GM18873 (cell line): ENCODE data around the gene FRMD1.

Source experiments
- ATAC-seq: cut with Tn5 transposase; IDR thresholded peaks from one replicate; pipeline ENCODE4 v1.9.1; 2021; ENCODE audit warnings: mild to moderate bottlenecking, moderate library complexity, moderate number of reproducible peaks; ENCODE audit not compliant: unreplicated experiment, low FRiP score

The FRMD1 gene

DNA sequence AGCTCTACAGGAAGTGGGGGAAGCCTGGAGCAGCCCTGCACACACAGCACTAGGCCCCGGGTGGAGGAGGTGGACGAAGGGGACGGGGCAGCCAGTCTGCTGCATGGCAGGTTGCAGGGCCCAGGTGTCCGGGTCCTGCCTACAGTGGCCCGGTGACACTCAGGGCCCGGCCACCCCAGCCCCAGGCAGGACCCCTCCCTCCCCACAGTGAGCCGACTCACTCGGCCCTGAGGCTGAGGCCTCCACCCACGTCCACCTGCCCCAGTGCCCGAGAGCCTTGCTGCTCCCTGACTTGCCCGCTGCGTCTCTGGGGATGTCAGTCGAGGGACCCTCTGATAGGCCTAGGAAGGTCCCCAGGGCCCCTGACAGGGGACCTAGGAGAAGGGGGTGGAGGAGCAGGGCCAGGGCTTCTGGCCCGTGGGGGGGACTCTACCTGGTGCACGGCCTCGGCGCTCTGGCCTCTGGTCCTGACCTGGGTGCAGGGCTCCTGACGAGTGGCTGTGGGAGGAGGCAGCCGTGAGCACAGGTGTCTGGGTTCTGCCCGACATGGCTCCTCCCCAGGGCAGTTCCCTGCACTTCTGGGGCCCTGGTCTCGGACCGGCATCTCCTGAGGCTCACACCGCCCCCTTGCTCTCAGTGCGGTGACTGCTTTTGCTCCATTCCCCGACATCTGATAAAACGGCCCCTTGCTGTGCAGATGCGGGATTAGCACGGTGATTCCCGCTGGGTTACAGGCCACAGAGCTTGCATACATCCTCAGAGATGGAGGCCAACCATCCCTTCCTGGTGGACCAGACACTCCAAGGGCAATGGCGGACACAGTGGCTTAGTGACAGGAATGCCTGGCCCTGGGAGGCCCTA lies 20.1 kb downstream of the FRMD1 start:
- ATAC-seq: no peak

DNA sequence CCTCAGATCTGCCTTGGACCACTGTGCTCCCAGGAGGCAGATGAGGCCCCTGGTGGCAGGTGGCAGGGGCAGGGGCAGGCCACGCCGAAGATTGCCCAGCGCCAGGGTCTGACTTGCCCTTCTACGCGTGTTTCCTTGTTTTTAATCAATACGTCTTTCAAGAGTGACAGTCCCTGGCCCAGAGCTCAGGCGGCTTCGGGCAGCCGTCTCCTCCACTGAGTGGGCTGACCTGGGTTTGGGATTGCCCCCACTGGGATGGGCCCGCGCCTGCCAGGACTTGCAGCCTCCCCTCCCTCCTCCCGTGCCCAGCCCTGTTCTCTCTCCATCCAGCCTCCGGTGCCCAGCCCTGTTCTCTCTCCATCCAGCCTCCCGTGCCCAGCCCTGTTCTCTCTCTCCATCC lies 21.2 kb downstream of the FRMD1 start:
- ATAC-seq: no peak

DNA sequence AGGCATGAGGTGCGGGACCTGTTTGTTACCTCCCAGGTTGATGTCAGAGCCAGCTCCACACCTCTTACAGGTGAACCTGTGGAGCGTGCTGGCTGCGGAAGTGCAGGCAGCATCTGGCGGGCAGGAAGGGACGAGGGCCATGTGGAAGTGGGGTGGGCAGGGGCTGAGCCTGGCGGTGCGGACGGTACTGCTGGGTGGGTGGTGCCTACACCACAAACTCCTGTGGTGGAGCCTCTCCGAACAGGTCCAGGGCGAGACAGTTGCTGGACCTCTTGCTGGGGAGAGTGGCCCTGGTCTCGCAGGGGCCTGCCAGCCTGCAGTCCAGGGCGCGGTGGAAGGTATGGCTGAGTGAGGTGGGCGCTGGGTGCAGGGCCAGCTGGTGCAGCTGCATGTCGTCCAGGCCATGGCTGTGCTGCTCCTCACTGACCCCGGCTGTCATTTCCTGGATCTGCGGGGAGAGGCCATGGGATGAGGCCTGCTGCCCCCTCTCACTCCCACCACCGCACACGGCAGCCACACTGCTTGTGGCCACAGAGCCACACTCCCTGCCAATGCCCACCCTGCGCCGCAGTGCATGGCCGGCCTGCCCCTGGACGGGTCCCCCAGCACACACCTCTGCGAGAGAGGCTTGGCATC lies 22.0 kb downstream of the FRMD1 start:
- no peak for ATAC-seq

DNA sequence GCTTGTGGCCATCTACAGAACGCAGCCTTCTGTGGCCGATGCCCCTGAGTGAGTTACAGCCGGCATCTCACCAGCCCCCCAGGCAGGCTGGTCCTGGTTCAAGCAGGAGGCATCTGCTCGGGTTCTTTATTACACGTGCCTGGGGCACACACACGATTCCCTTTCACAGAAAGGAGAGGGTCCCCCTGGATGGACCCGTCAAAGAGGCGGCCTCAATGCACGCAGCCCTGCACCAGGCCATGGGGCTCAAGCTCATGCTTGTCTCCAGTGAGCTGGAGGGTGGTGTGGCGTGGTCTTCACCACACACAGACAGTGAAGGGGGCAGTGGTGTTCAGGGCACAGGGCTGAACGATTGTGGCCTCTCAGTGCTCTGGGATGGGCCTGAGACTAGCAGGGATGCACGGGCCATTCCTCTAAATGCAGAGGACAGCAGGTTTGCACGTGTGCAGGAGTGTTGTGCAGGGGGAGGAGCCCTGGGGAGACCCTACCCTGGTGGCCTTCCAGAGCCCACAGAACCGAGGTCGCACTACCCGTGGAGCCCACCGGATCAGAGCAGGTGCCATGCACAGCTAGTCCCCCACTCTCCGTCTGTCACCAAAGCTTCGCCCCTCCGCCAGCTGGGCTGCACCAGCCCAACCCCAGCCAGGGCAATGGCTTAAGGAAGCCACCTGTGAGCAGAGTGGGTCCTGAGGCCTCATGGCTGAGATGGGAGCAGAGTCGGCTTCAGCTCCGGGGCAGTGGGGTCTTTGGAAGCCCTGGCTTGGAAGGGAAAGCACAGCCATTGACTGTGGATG lies 23.1 kb downstream of the FRMD1 start:
- no peak for ATAC-seq

DNA sequence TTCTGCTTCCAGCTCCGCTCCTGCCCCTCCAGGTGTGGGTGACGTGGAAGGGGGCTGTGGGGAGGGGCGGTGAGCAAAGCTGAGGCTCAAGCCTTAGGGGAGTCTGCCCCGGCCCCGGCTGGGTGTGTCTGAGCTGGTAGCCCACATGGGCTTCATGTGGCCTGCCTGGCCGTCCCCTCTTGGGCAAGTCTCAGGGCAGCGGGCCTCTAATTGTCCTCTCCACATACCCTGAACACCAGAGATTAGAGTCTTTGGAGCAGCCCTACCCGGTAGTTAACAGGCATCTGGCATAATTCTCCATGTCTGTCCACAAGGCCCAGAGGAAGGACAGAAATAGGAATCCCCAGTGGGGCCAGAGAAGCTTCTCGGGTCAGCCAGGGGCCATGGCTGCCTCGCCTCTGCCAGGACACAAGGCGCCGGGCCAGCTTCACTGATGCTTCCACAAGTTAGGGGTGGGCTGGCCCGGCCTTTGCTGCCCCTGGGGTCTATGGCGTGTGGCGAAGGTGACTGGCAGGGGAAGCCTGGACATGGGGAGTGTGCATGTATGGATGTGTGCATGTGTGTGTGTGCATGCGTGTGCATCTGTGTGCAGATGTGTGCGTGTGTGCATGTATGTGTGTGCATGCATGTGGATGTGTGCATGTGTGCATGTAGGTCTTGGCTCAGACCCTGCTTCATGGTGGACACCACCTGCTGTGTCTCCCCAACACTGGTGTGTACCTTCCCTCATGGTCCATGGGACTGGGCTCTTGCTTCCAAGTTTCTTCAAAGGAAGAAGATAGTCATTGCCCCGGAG lies 24.0 kb downstream of the FRMD1 start:
- ATAC-seq: no peak

DNA sequence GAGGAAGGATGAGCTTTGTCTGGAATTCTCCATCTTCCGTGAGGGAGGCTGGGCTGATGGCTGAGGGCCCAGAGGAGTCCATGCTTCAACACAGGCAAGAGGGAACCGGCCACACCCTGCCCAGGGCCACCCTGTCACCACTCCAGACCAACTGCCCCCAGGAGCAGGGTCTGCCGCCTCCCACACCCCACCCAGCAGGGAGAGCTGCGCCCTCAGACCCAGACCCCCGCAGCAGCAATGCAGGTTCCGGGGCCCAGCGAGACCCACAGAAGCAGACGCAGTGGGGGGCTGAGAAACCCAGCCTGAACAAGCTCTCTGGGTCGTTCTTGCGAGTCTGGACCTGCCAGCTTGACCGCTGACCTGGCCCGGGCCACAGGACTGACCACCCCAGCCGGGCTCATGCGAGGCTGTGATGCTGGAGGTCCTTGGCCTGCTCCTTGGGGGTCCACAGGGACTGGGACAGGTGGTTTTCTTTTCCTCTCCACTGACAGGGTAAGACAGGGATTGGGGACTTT lies 25.0 kb downstream of the FRMD1 start:
- ATAC-seq: no peak

DNA sequence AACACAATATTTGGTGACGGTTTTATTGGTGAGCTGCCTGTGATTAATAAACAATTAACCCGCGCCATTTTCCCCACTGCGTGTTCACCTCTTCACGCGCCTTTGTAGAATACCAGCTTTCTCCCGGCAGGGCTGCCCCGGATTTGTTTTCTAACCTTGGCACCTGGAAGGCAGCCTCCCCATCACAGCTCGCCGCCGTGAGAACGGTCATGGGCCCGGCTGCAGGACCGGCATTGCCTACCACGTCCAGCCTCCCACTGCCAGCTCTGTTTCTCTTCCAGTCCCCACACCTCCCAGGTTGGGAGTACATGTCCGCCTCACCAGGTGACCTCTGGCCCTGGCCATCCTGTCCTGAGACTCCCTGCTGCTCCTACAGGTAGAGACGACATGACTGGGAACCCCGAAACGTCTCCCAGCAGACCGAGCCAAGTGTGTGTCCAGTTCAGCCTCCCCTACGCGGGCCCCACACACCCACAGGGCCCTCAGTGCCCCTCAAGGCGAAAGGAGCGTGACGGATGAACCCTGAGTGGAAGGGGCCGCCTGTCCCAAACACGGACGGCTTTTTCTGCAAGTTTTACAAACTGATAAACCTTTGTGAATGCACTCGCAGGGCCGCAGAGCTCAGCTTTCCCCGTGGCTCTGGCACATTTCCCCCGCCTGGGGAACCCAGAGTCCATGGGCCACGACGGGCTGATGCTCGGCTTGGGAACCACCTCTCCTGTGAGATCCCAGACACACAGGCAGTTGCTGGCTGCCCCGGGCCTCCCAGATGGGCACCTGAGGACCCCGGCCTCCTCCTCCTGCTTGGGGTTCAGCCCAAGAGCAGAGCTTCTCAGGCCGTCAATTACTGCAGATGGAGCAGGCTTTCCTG lies 25.7 kb downstream of the FRMD1 start:
- ATAC-seq: no peak

DNA sequence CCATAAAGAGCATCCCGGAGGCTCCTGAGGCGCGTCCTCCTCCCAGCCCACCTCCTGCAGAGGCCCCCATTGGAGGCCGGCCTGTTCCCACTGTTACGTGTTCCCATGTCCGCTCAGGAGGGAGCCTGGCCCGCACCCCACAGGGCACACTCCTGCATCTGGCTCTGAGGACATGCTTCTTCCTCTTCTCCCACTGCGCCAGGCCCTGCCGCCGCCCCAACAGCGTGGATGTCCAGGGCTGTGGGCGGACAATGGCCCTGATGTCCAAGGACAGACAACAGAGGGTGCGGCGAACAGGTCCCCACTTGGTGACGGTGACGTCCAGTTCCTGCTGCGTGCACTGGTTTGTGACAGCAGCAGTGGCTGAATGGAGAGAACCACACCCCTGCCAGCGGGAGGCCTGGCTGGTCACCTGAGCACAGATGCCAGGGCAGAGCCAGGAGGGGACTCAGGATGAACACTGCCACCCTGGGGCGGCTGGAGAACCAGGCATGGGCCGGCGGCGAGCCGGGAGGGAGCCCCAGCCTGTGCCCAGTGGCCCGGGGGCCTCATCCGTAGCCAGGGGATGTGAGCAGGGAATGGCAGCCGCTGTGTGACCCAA lies 26.6 kb downstream of the FRMD1 start:
- ATAC-seq: no peak

DNA sequence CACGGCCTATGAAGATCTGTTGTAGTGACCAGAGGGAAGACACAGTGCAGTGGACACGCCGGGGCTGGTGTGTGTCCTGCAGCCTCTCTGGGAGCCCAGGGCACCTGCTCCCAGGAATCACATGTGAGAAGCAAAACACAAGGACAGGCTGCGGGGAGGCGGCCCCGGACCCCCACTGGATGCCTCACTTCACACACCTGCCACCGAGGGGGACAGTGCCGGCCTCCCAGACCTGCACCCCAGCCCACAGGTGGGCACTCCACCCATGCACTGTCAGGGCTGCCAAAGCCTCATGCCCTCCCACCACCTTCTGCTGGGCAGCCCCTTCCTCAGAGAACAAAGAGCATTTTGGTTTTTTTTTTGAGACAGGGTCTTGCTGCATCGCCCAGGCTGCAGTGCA lies 27.4 kb downstream of the FRMD1 start:
- ATAC-seq: no peak

DNA sequence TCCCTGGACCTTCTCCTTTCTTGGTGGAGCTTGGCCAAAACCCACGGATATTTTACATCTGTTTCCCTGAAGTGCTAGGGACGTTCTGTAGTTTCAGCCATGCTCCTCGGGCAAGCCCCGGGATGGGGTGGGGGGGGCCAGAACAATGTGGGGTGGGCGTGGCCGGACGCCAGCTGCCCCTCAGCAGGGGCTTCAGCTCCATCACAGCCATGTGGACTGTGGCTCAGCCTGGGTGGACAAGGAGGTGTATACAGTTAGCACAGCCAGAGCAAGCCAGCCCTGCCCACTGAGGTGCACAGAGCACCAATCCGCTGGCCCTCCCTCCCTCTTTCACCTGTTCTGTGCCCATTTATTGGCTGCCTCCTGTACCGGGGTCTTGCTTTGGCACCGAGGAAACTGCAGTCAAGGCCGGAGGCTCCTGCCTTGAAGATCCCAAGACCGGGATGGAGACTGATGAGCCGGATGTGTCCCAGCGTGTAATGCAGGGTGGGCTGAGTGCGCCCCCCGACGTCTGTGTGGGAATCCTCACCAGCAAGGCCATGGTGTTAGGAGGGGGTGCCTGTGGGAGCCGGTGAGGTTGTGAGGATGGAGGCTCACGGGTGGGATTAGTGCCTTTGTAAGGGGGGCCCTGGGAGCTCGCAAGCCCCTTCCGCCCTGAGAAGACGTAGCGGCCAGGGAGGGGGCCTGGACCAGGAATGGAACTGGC lies 28.0 kb downstream of the FRMD1 start:
- no peak for ATAC-seq

DNA sequence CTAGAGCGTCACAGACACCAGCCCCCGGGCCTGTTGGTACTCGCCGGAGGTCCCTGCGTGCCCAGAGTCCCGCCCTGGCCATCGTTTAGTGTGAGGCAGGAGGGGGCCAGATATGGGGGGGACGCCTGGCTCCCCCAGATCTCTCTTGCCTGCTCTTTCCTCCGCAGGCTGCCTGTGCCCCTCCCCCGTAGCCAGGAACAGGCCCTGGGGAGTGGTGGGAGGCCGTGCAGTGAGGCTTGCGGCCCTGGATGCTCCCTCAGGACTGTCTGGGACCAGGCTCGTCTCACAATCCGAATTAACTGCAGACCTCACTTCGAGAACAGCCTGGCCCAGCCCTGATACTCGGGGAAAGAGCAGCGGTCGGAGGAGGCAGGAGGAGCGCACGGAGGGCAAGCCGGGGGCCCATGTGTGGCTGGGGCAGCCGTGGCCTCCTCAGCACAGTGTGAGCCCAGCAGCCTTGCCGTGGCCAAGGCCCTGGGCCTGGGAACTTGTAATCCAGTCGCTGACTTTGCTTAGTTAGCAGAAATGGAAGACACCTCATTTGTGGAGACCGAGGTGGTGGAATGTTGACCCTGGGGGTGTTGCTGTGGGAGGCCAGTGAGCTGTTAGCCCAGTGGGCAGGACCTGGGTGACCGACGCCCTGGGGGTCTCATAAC lies 28.7 kb downstream of the FRMD1 start:
- no peak for ATAC-seq

DNA sequence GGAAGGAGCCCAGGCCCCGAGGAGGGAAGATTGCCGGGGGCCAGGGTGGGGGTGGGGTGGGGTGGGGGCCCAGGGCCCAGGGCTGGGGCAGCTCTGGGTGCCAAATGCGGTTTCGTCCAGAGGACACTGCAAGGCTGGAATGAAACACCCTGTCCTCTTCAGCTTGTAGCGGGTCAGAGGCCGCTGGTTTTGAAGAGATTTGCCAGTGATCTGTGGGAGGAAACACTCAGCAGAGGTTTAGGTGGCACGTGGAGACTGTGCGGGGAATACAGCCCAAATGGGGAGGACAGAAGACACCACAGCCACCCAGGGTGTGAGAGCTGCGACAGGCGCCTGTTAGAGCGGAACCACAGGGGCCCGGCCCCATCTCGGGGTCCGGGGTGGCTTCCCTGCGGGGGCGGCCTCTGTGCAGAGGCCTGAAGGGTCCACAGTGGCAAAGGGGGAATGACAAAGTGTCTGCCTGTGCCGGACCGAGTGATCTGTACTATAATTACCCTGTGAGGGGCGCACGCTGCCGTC lies 29.2 kb downstream of the FRMD1 start:
- no peak for ATAC-seq

DNA sequence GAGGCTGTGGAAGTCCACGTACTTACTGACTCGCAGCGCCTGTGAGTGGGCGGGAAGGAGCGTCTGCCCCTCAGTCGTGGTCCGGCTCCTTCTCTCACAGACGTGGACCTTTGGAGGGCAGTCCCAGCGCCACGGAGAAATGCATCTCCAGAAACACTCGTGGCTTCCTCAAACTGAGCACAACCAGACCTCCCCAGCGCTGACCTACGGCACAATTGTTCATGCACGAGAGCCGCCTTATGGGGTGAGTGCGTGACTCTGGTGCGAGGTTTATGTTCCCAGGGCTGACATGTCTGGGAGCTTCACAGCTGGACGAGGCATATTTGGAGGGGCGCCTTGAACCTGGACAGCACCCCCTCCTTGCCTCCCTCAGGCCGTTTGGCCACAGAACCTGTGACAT lies 29.7 kb downstream of the FRMD1 start:
- ATAC-seq: no peak

DNA sequence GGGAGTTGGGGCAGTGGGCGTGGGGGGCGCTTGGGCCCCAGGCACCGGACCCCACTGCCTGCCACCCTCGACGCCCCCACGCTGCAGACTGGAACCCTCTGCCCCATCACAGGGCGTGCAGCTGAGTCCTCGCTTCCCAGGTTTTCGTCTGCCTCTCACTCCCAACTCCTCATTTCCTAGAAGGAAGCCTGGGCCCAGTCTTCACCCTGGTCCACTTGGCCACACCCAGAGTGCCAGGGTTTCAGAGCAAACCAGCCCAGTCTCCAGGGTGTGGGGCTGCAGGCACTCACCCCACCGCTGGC lies 30.3 kb downstream of the FRMD1 start:
- no peak for ATAC-seq

DNA sequence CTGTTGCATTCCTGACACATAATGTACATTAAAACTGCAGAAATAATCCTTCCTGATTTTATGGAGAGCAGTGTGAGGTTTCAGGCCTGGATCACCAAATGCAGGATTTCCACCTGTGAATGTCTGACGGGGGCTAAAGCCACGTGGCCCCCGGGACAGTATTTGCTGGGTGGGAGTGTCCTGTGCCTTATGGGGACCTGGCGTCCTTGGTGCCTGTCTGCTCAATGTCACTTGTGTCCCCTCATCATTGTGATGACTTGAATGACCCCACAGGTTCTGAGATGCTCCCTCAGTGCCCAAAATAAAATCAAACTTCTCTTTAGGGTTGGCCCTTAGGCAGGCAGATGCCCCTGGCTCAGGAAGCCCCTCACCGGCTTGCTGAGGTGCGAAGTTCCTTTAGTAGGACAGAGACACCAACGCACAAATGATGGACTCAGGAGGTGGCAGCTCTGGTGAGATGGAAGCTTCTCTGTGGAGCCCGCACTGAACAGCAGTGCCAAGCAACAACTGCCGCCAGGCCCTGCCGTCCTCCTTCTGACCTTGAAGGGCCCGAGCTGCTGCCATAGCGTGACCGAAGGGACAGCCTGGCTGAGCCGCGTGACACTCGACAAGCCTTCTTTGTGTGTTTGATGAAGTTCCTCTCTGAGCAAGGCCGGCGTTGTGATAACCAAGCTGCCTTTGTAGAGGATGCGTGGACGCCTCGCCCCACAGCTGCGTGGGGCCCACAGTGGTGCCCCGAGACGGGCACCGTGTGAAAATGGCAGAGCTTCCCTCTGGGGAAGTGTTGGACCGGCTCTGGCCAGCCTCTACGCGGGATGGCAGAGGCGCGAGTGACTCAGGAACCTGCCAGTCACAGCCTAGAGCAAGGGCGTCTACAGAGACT lies 30.9 kb downstream of the FRMD1 start:
- ATAC-seq: no peak

DNA sequence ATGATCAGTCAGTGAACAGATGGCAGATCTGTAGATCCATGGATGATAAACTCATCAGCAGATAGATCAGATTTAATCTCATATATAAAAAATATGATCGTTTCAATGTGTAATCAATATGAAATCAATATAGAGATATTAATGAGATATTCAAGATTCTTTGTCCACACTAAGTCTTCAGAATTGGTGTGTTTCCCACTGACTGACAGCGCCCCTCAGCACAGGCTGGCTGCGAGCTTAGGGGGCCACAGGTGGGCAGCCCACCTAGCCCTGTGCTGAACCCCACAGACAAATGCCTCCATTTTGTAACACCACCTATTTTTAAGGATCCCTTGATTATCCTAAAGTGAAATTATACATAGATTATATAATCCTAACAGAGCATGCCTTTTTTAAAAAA lies 32.3 kb downstream of the FRMD1 start:
- ATAC-seq: no peak
